ENCODE results near the gene PITX2.

Gene PITX2

GRCh38 chr4:110663738-110664444, 41.0 kb upstream of the PITX2 start:
- DNase-seq (ENCODE audit: low read depth), result no peak
- H3K4me3 ChIP-seq (ENCODE audit: low read depth, low read length), result no peak overlapping the region
- TF ChIP-seq, protein P1, sequence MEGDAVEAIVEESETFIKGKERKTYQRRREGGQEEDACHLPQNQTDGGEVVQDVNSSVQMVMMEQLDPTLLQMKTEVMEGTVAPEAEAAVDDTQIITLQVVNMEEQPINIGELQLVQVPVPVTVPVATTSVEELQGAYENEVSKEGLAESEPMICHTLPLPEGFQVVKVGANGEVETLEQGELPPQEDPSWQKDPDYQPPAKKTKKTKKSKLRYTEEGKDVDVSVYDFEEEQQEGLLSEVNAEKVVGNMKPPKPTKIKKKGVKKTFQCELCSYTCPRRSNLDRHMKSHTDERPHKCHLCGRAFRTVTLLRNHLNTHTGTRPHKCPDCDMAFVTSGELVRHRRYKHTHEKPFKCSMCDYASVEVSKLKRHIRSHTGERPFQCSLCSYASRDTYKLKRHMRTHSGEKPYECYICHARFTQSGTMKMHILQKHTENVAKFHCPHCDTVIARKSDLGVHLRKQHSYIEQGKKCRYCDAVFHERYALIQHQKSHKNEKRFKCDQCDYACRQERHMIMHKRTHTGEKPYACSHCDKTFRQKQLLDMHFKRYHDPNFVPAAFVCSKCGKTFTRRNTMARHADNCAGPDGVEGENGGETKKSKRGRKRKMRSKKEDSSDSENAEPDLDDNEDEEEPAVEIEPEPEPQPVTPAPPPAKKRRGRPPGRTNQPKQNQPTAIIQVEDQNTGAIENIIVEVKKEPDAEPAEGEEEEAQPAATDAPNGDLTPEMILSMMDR (IDR thresholded peaks at IDR 0.05; ENCODE audit: low read depth, low read length, missing control alignments), result no peak

DNA sequence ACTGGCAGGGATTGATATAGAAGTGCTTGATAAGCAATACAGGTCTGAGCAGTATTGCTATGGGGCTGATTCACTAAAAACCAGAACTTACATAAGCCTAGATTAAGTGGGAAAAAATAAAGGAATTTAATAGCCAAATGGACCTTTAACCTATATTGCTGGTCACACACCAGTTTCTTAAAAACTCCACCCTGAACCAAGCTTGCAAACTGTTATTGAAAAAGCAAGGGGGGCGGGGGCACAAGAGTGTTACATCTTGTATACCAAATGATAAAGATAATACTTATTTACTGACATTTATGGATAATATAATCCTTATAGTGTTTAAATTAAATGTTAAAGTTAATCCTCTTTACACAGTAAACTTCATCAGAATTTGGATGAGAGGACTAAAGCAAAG, 40.3 kb upstream of the PITX2 start:
- TF ChIP-seq, protein P1 (IDR thresholded peaks at IDR 0.05; ENCODE audit: low read depth, low read length, missing control alignments), result no peak
- H3K4me3 ChIP-seq (ENCODE audit: low read depth, low read length), result no peak overlapping the region
- no peak for DNase-seq (ENCODE audit: low read depth)

GRCh38 chr4:110660755-110661154, 37.9 kb upstream of the PITX2 start:
- DNase-seq (ENCODE audit: low read depth), result no peak
- TF ChIP-seq, protein P1 (IDR thresholded peaks at IDR 0.05; ENCODE audit: low read depth, low read length, missing control alignments), result no peak
- H3K4me3 ChIP-seq (ENCODE audit: low read depth, low read length), result no peak overlapping the region

GRCh38 chr4:110654254-110654635, 31.4 kb upstream of the PITX2 start:
- DNase-seq (ENCODE audit: low read depth), result no peak
- no peak overlapping the region for H3K4me3 ChIP-seq (ENCODE audit: low read depth, low read length)
- TF ChIP-seq, protein P1 (IDR thresholded peaks at IDR 0.05; ENCODE audit: low read depth, low read length, missing control alignments), result no peak

DNA sequence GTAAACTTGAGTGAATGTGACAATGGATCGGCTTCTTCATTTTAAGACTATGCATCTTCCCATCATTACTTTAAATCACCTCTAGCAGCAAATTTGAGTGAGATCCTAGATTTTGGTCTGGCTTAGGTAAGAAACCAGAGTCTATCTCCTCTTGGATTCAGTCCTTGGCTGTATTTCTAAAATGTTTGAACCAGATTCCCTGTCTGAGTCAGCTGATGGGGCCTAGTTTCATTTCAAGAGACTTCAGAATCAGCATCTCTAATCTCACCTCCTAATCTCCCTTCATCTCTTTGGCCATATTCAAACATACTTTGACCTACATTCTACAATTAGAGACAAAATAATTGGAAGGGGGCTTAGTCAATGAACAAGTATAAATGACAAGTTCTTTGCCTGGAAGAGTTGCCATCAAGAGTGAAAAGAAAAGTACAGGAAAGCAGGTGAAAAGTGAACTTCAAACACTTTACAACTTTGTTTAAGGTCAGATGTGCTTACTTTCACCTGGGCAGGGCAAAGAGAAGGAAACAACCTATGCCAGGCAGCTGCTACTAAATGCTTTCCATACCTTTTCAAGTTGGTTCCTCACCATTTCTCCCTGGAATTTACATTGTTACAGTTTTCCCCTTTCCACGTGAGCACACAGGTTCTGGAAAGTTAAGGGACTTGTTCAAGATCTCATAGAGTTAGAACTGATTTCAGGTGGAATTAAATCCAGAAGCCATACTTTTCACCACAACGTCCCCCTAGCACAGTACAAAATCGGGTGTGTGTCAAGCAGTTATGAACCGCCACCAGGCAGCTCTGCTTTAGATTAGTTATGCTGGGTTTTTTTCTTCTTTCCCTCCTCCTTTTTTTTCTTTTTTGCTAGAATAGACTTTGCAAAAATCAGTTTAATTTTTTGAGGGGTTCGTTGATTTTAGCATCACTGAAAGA, 30.7 kb upstream of the PITX2 start:
- no peak for DNase-seq (ENCODE audit: low read depth)
- no peak overlapping the region for H3K4me3 ChIP-seq (ENCODE audit: low read depth, low read length)
- TF ChIP-seq, protein P1 (IDR thresholded peaks at IDR 0.05; ENCODE audit: low read depth, low read length, missing control alignments), result no peak

- DNase-seq (ENCODE audit: low read depth), result no peak
- H3K4me3 ChIP-seq (ENCODE audit: low read depth, low read length), result no peak overlapping the region
- TF ChIP-seq, protein P1 (IDR thresholded peaks at IDR 0.05; ENCODE audit: low read depth, low read length, missing control alignments), result no peak
Observed at GRCh38 chr4:110644008-110644407, 21.1 kb upstream of the PITX2 start.

Data from GM12864 (cell line).